ENCODE results near the gene C10orf143. TPM values are rescaled to one million over a fixed set of nuclear protein-coding genes. Genes with fewer than 3 reads are reported as not detected.
A peak's percentile ranks its signal among the peaks of the same experiment; 100 is the strongest.

Gene C10orf143
- total RNA-seq, 1 experiment from 2014 or later, result 0.24 TPM

- DNase-seq (ENCODE audit: low read depth), result no peak
These were observed 94.5 kb downstream of the C10orf143 start for GRCh38 chr10:130016095-130016494.

DNA sequence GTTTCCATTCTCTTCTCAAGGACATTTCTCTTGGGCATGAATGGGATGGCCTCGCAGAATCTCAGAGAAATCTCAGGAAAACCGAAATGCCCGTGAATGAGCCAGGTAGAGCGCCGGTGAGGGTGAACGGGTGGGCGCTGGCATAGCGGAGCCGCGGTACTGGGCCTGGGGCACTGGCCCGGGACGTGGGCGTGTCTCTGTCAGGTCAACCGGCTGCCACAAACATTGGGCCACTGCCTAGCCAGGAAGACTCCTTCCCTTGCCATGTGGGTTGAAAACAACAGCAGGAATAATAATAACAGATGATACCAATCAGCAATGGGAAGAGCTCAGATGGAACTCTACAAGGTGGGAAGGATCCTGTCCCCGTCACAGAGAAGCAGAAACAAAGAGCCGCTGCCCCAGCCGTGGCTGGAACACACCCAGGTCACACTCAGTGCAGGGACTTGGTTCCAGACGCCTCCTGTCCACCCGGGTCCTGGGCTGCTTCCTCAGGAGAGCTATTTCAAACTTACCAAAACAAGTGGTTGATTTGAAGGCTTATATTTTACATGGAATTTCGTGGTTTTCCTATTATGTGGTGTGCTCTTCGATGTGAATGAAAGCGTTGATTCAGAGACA is 95.4 kb downstream of the C10orf143 start:
- DNase-seq (ENCODE audit: low read depth), result peak; percentile 20

DNA sequence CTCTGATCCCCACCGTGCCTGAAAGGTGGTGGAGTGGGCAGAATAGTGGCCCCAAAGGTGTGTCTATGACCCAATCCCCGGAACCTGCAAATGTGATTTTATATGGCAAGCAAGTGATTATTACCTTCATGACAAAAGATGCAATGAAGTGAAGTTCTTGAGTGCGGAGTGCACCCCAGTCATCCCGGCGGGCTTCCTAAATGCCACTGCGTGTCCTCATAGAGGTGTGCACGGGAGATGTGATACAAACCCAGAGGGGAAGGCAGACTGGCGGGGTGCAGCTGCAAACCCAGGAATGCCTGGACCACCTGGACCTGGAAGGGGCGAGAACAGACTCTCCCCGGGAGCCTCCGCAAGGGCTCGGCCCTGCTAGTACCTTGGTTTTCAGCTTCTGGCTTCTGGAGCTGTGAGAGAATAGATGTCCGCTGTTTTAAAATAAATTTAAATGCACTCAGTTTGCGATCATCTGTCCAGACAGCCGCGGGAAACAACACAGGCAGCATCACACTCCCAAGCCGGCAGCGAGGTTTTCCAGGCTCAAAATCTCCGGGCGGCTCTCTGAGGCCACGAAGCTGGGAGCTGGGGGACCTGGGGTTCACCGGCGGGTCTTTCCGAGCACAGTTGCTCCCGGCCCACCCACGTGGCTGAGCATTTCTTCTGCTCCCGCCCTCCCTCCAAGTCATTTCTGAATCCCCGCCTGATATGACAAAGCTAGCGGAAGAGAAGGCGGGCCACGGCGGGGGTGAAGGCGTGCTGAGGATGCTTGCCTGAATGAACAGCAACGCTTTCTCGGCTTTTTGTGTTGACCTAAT is 96.2 kb downstream of the C10orf143 start:
- DNase-seq (ENCODE audit: low read depth), result no peak

Other genes starting within 250 kb of the C10orf143 start
- 2.5 and 3.0 TPM in 2 replicates for gene EBF3, start 146.6 kb downstream of the C10orf143 start, total RNA-seq (2014; rRNA removed; shearing (Covaris generic))
- gene GLRX3, start 25.6 kb upstream of the C10orf143 start, total RNA-seq (2014; rRNA removed; shearing (Covaris generic)), result 135 and 152 TPM in 2 replicates